Activated naive CD8-positive, alpha-beta T cell (primary cell): Measurements from ENCODE around the gene GHRHR.

ENCODE experiments used
- H3K27ac Mint-ChIP-seq: one replicate; pipeline ENCODE4 v1.8.0; 2021; ENCODE audit warnings: mixed read lengths
- H3K27me3 Mint-ChIP-seq: one replicate; pipeline ENCODE4 v1.8.0; 2021; ENCODE audit warnings: mixed read lengths
- H3K36me3 Mint-ChIP-seq: one replicate; pipeline ENCODE4 v1.8.0; 2021; ENCODE audit warnings: mixed read lengths
- H3K4me1 Mint-ChIP-seq: one replicate; pipeline ENCODE4 v1.8.0; 2021; ENCODE audit warnings: low read depth, mixed read lengths
- H3K4me3 Mint-ChIP-seq: one replicate; pipeline ENCODE4 v1.8.0; 2021; ENCODE audit warnings: mild to moderate bottlenecking, mixed read lengths
- H3K9me3 Mint-ChIP-seq: one replicate; pipeline ENCODE4 v1.8.0; 2021; ENCODE audit warnings: low read depth, mixed read lengths

The GHRHR gene

DNA sequence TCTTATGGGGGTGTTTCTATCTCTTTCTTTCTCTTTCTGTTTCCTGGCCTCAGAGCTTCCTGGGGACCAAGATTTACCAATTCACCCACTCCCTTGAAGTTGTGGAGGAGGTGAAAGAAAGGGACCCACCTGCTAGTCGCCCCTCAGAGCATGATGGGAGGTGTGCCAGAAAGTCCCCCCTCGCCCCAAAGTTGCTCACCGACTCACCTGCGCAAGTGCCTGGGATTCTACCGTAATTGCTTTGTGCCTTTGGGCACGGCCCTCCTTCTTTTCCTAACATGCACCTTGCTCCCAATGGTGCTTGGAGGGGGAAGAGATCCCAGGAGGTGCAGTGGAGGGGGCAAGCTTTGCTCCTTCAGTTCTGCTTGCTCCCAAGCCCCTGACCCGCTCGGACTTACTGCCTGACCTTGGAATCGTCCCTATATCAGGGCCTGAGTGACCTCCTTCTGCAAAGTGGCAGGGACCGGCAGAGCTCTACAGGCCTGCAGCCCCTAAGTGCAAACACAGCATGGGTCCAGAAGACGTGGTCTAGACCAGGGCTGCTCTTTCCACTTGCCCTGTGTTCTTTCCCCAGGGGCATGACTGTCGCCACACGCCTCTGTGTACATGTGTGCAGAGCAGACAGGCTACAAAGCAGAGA is 39.9 kb upstream of the GHRHR start:
- Mint-ChIP-seq H3K4me1 (no peaks in the 10 kb centered on the region), H3K27ac (no peak overlapping the region), H3K9me3 (no peaks in the 10 kb centered on the region), H3K4me3 (no peak overlapping the region), H3K27me3 (no peaks in the 10 kb centered on the region), H3K36me3 (no peaks in the 10 kb centered on the region)

DNA sequence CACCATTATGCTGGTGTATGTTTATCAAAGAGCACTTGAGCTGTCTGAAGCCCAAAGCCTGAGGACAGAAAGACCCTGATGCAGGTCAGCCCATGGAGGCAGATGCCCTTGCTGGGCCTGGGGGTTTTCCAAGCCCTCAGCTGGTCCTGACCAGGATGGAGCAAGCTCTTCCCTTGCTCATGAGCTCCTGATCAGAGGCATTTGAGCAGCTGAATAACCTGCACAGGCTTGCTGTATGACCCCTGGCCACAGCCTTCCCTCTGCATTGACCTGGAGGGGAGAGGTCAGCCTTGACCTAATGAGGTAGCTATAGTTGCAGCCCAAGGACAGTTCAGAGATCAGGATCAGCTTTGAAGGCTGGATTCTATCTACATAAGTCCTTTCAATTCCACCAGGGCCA is 39.1 kb upstream of the GHRHR start:
- no peaks in the 10 kb centered on the region for H3K9me3 Mint-ChIP-seq
- no peaks in the 10 kb centered on the region for H3K4me1 Mint-ChIP-seq
- H3K27me3 Mint-ChIP-seq: no peaks in the 10 kb centered on the region
- H3K27ac Mint-ChIP-seq: no peak overlapping the region
- H3K4me3 Mint-ChIP-seq: no peak overlapping the region
- no peaks in the 10 kb centered on the region for H3K36me3 Mint-ChIP-seq

GRCh38 chr7:30925117-30925516 is 38.6 kb upstream of the GHRHR start:
- Mint-ChIP-seq H3K27me3 (no peaks in the 10 kb centered on the region), H3K9me3 (no peaks in the 10 kb centered on the region), H3K36me3 (no peaks in the 10 kb centered on the region), H3K27ac (no peak overlapping the region), H3K4me1 (no peaks in the 10 kb centered on the region), H3K4me3 (no peak overlapping the region)

- Mint-ChIP-seq H3K4me3 (no peak overlapping the region), H3K9me3 (no peaks in the 10 kb centered on the region), H3K36me3 (no peaks in the 10 kb centered on the region), H3K27ac (no peak overlapping the region), H3K4me1 (no peaks in the 10 kb centered on the region), H3K27me3 (no peaks in the 10 kb centered on the region)
Measured at GRCh38 chr7:30925913-30926312, 37.8 kb upstream of the GHRHR start.

DNA sequence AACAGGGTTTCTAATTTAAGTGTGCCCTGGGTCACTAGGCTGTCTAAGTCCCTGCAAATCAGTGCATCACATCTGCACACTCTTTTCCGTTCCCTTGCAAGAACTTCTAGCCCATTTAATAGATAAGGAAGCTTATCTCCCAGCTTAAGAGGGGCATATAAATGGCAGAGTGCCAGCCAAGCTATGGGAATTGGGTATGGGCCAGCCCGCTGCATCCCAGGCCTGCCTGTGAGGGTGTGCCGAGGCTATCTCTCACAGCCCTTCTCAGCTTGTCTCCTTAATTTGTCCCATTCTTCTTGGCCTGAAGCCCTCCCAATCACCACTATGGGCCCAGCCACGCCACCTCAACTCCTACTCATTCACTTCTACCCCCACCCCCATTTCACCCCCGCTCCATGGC is 37.4 kb upstream of the GHRHR start:
- Mint-ChIP-seq H3K36me3 (no peaks in the 10 kb centered on the region), H3K27ac (no peak overlapping the region), H3K9me3 (no peaks in the 10 kb centered on the region), H3K4me1 (no peaks in the 10 kb centered on the region), H3K27me3 (no peaks in the 10 kb centered on the region), H3K4me3 (no peak overlapping the region)

DNA sequence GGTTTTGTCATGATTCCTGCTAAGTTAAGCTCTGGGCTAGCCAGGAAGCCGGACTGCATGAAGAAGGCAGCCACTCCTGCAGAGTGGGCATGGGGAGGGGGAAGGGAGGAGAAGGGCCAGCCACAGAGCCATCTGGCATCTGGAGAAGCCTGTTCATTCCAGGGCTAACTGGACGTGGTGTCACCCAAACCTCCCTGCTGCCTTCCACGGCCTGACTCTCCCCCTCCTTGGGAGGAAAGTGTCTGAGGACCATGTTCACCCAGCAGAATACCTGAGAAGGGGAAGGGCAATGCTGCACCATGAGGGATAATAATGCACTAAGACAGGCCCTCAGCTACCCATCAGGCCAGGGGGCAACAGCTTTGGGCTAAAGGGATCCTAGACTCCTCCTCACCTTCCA is 36.7 kb upstream of the GHRHR start:
- Mint-ChIP-seq H3K27ac (no peak overlapping the region), H3K36me3 (no peaks in the 10 kb centered on the region), H3K9me3 (no peaks in the 10 kb centered on the region), H3K4me1 (no peaks in the 10 kb centered on the region), H3K27me3 (no peaks in the 10 kb centered on the region), H3K4me3 (no peak overlapping the region)

DNA sequence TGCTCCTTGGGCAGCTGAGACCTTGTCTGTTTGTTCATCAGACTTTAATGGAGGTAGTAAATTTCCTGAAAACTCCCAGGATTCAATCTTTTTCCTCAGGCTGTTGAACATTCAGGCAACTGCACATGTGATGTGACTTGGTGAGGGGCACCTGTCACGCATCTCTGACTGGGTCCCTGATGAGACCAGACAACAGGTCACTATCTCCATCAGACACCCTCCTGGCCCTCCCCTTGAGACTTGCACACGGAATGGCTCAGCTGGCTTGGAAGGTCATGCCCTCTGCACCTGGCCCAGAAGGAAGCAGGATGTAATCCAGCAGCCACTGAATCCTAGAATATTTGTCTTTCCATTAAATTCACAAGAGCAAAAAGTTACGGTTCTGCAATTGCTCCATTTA is 36.2 kb upstream of the GHRHR start:
- no peaks in the 10 kb centered on the region for H3K36me3 Mint-ChIP-seq
- H3K27ac Mint-ChIP-seq: no peak overlapping the region
- H3K27me3 Mint-ChIP-seq: no peaks in the 10 kb centered on the region
- no peak overlapping the region for H3K4me3 Mint-ChIP-seq
- H3K4me1 Mint-ChIP-seq: no peaks in the 10 kb centered on the region
- H3K9me3 Mint-ChIP-seq: no peaks in the 10 kb centered on the region

- no peaks in the 10 kb centered on the region for H3K36me3 Mint-ChIP-seq
- no peak overlapping the region for H3K27ac Mint-ChIP-seq
- H3K4me1 Mint-ChIP-seq: no peaks in the 10 kb centered on the region
- H3K4me3 Mint-ChIP-seq: no peak overlapping the region
- no peaks in the 10 kb centered on the region for H3K9me3 Mint-ChIP-seq
- no peaks in the 10 kb centered on the region for H3K27me3 Mint-ChIP-seq
Measured at GRCh38 chr7:30928254-30928872, 35.4 kb upstream of the GHRHR start.

GRCh38 chr7:30929686-30930085 is 34.1 kb upstream of the GHRHR start:
- Mint-ChIP-seq H3K27ac (no peak overlapping the region), H3K36me3 (no peaks in the 10 kb centered on the region), H3K4me1 (no peaks in the 10 kb centered on the region)

GRCh38 chr7:30930621-30931020 is 33.1 kb upstream of the GHRHR start:
- H3K4me1 Mint-ChIP-seq: no peaks in the 10 kb centered on the region
- no peak overlapping the region for H3K4me3 Mint-ChIP-seq

More at GRCh38 chr7:30929686-30930085, 34.1 kb upstream of the GHRHR start:
- H3K4me3 Mint-ChIP-seq: no peak overlapping the region
- H3K27me3 Mint-ChIP-seq: no peaks in the 10 kb centered on the region
- H3K9me3 Mint-ChIP-seq: no peaks in the 10 kb centered on the region

GRCh38 chr7:30931161-30931928 is 32.4 kb upstream of the GHRHR start:
- no peaks in the 10 kb centered on the region for H3K9me3 Mint-ChIP-seq
- H3K4me3 Mint-ChIP-seq: no peak overlapping the region
- H3K27me3 Mint-ChIP-seq: no peaks in the 10 kb centered on the region
- no peak overlapping the region for H3K27ac Mint-ChIP-seq
- H3K4me1 Mint-ChIP-seq: no peaks in the 10 kb centered on the region
- no peaks in the 10 kb centered on the region for H3K36me3 Mint-ChIP-seq

More at GRCh38 chr7:30930621-30931020, 33.1 kb upstream of the GHRHR start:
- Mint-ChIP-seq H3K27ac (no peak overlapping the region), H3K9me3 (no peaks in the 10 kb centered on the region), H3K27me3 (no peaks in the 10 kb centered on the region), H3K36me3 (no peaks in the 10 kb centered on the region)

DNA sequence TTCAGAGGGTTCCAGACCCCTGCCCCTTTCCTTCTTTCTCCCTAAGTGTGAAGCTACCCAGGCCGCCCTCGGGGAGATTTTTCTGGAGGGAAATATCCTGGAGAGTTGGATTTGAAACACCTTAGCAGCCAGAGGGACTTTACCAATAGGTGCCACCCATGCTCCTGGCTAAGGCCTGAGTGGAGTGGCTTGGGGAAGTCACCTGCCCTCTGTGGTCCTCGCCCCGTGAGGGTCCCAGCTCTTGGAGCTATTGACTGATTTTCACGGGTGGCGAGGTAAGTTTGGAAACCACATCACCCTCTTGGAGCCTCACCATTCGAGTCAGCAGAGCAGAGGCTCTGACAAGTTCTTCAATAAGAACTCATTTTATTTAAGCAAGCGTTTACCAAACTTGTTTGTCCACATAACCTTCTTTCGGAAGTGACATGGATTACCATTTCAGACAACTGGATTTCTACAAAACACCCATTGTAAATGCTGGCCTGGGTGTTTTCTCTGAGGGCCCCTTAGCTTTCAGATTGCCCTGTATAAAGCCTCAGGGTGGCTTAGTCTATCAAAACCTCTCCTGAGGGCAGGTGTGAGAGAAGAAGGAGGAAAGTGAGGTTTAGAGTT is 31.7 kb upstream of the GHRHR start:
- H3K4me3 Mint-ChIP-seq: no peak overlapping the region
- H3K4me1 Mint-ChIP-seq: no peaks in the 10 kb centered on the region
- no peaks in the 10 kb centered on the region for H3K36me3 Mint-ChIP-seq
- H3K27ac Mint-ChIP-seq: no peak overlapping the region
- no peaks in the 10 kb centered on the region for H3K27me3 Mint-ChIP-seq
- H3K9me3 Mint-ChIP-seq: no peaks in the 10 kb centered on the region

- Mint-ChIP-seq H3K4me3 (no peak overlapping the region), H3K4me1 (no peaks in the 10 kb centered on the region), H3K27ac (no peak overlapping the region), H3K36me3 (no peaks in the 10 kb centered on the region), H3K9me3 (no peaks in the 10 kb centered on the region), H3K27me3 (no peaks in the 10 kb centered on the region)
Measured at GRCh38 chr7:30932562-30932961, 31.2 kb upstream of the GHRHR start.

- Mint-ChIP-seq H3K9me3 (no peaks in the 10 kb centered on the region), H3K36me3 (no peaks in the 10 kb centered on the region), H3K27me3 (peaks cover 1% of the 10 kb centered on the region), H3K4me3 (no peak overlapping the region), H3K4me1 (no peaks in the 10 kb centered on the region), H3K27ac (no peak overlapping the region)
Measured at GRCh38 chr7:30933124-30933974, 30.4 kb upstream of the GHRHR start.
